Endodermal cell (in vitro differentiated cells): ENCODE data around the gene TBC1D10B. TPM values are rescaled to one million over a fixed set of nuclear protein-coding genes. Genes with fewer than 3 reads are reported as not detected.

Source experiments
- DNase-seq: peaks from one replicate; pipeline ENCODE4 v3.0.0-alpha.2; 2017
- H3K27ac ChIP-seq: 2 replicates; pipeline ENCODE4 v1.5.1; 2013; ENCODE audit warnings: mild to moderate bottlenecking, low read depth, low read length, moderate library complexity
- H3K27me3 ChIP-seq: 2 replicates; pipeline ENCODE4 v1.6.1; 2013; ENCODE audit warnings: mild to moderate bottlenecking, low read length, moderate library complexity; ENCODE audit not compliant: insufficient read depth, control insufficient read depth, poor library complexity, severe bottlenecking
- H3K36me3 ChIP-seq: 2 replicates; pipeline ENCODE4 v1.7.0; 2013; ENCODE audit warnings: mild to moderate bottlenecking, low read length, moderate library complexity; ENCODE audit not compliant: control insufficient read depth, insufficient read depth
- H3K4me1 ChIP-seq: one replicate; pipeline ENCODE4 v1.7.0; 2013; ENCODE audit warnings: low read length; ENCODE audit not compliant: control insufficient read depth, insufficient read depth
- H3K4me3 ChIP-seq: 2 replicates; pipeline ENCODE4 v1.5.1; 2013; ENCODE audit warnings: mild to moderate bottlenecking, low read length, moderate library complexity
- H3K9ac ChIP-seq: 2 replicates; pipeline ENCODE4 v1.6.1; 2013; ENCODE audit warnings: mild to moderate bottlenecking, low read length, moderate library complexity; ENCODE audit not compliant: poor library complexity, severe bottlenecking; ENCODE audit errors: extremely low read depth
- H3K9me3 ChIP-seq: 2 replicates; pipeline ENCODE4 v1.6.1; 2013; ENCODE audit warnings: mild to moderate bottlenecking, low read length, moderate library complexity; ENCODE audit not compliant: control insufficient read depth
- H3K27ac Mint-ChIP-seq: 2 replicates; pipeline ENCODE4 v1.8.0; 2020; ENCODE audit warnings: mixed read lengths
- H3K27me3 Mint-ChIP-seq: 2 replicates; pipeline ENCODE4 v1.8.0; 2021; ENCODE audit warnings: mild to moderate bottlenecking, mixed read lengths; ENCODE audit not compliant: insufficient read depth
- H3K36me3 Mint-ChIP-seq: 2 replicates; pipeline ENCODE4 v1.8.0; 2020; ENCODE audit warnings: low read depth, mixed read lengths
- H3K4me1 Mint-ChIP-seq: 2 replicates; pipeline ENCODE4 v1.8.0; 2020; ENCODE audit warnings: mixed read lengths
- H3K4me3 Mint-ChIP-seq: 2 replicates; pipeline ENCODE4 v1.8.0; 2020; ENCODE audit warnings: mild to moderate bottlenecking, moderate library complexity, mixed read lengths
- H3K9me3 Mint-ChIP-seq: 2 replicates; pipeline ENCODE4 v1.8.0; 2020; ENCODE audit warnings: mild to moderate bottlenecking, mixed read lengths
- CTCF ChIP-seq: fragments of 200-600 bp; sonication (generic); conservative IDR thresholded peaks from 2 replicates; pipeline ENCODE4 v1.5.0; 2021; ENCODE audit warnings: antibody characterized with exemption, mild to moderate bottlenecking
- WGBS, 2 experiments: methylation state at CpG; one replicate each; pipeline versions ENCODE4 v1.1.5 to v1.1.7; 2013; ENCODE audit warnings: missing lambda C conversion rate in 2 of 2, mixed read lengths in 1 of 2; ENCODE audit not compliant: insufficient coverage in 1 of 2, insufficient read length in 1 of 2; 5-methylcytosine and 5-hydroxymethylcytosine counted together
- total RNA-seq, 2 donors: library from RNA; stranded (reverse); fragmentation: NEBNext Ultra II Directional in 1 of 2; extraction: Animal tissue kit (Norgen Biotek cat#: 25700) in 1 of 2; gene quantifications; 2 replicates in 1 of 2; 3 replicates in 1 of 2; pipeline ENCODE4 v1.2.1, GENCODE V29; 2021

Gene TBC1D10B
- total RNA-seq, 2 donors from 2014 or later = 30.7 to 36.3 TPM

DNA sequence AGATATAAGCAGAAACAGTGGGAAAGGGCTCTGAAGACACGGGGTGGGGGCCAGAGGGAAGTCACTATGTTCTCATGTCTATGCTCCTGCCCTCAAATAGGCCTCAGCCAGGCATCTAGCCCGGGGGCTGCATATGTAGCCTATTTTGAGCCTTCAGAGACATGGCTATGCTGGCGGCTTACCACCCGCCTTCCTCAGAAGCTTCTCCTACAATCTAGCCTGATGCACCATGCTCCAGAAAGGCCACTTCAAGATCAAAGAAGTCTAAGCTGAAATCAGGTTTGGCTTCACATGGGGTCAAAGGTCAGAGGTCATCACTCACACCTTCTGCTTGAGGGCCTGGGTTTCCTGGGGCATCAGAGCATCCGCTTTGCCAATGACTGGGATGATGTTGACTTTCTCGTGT lies 10.5 kb upstream of the TBC1D10B start:
- H3K27me3 Mint-ChIP-seq = peaks cover 4% of the 10 kb centered on the region
- H3K36me3 Mint-ChIP-seq = peaks cover 3% of the 10 kb centered on the region
- H3K9ac ChIP-seq = no peak overlapping the region
- H3K27ac ChIP-seq = no peak overlapping the region
- H3K27me3 ChIP-seq = no peaks in the 10 kb centered on the region
- H3K4me1 Mint-ChIP-seq = peaks cover 5% of the 10 kb centered on the region
- H3K9me3 Mint-ChIP-seq = peaks cover 2% of the 10 kb centered on the region
- H3K4me3 ChIP-seq = no peak overlapping the region
- no peak for TF ChIP-seq CTCF
- no peak overlapping the region for H3K27ac Mint-ChIP-seq
- no peak overlapping the region for H3K4me3 Mint-ChIP-seq
- DNase-seq = no peak
- no peaks in the 10 kb centered on the region for H3K9me3 ChIP-seq
- peaks cover 8% of the 10 kb centered on the region for H3K36me3 ChIP-seq
- H3K4me1 ChIP-seq = peaks cover 3% of the 10 kb centered on the region
- WGBS, 2 experiments = 95% methylated on average over 4 to 6 of the region's 6 CpGs

- Mint-ChIP-seq H3K27me3 (peaks cover 4% of the 10 kb centered on the region), H3K36me3 (peaks cover 3% of the 10 kb centered on the region), H3K27ac (no peak overlapping the region), H3K9me3 (no peaks in the 10 kb centered on the region), H3K4me1 (peaks cover 10% of the 10 kb centered on the region), H3K4me3 (peak overlapping the region; percentile 92)
- Histone ChIP-seq H3K4me3 (no peak overlapping the region), H3K9ac (no peak overlapping the region), H3K4me1 (peaks cover 6% of the 10 kb centered on the region), H3K9me3 (no peaks in the 10 kb centered on the region), H3K36me3 (peaks cover 8% of the 10 kb centered on the region), H3K27me3 (no peaks in the 10 kb centered on the region), H3K27ac (no peak overlapping the region)
- no peak for TF ChIP-seq CTCF
- WGBS, 2 experiments = 90 to 96% methylated on average over 3 to 4 of the region's 4 CpGs
- no peak for DNase-seq
Observed at GRCh38 chr16:30380072-30380802, 9.9 kb upstream of the TBC1D10B start.

GRCh38 chr16:30379158-30379783 lies 9.0 kb upstream of the TBC1D10B start:
- 18 to 25% methylated on average over 8 to 27 of the region's 27 CpGs for WGBS, 2 experiments
- no peak for DNase-seq

More at GRCh38 chr16:30379158-30379783, 9.0 kb upstream of the TBC1D10B start:
- Mint-ChIP-seq H3K27ac (peak overlapping the region; percentile 100), H3K4me3 (peak overlapping the region; percentile 92), H3K9me3 (no peaks in the 10 kb centered on the region), H3K27me3 (peaks cover 4% of the 10 kb centered on the region), H3K4me1 (peaks cover 10% of the 10 kb centered on the region), H3K36me3 (peaks cover 3% of the 10 kb centered on the region)
- peaks cover 6% of the 10 kb centered on the region for H3K4me1 ChIP-seq
- H3K36me3 ChIP-seq = peaks cover 8% of the 10 kb centered on the region
- H3K9ac ChIP-seq = peak overlapping the region; percentile 75
- no peak for TF ChIP-seq CTCF
- peak overlapping the region; percentile 94 for H3K27ac ChIP-seq
- no peaks in the 10 kb centered on the region for H3K27me3 ChIP-seq
- H3K9me3 ChIP-seq = no peaks in the 10 kb centered on the region
- H3K4me3 ChIP-seq = peak overlapping the region; percentile 93
